Fibroblast of peridontal ligament (primary cell): ENCODE data around the gene MFAP5.

ENCODE experiments used
- DNase-seq: peaks from one replicate; pipeline ENCODE4 v3.0.0-alpha.2; 2010; ENCODE audit errors: extremely low read depth

MFAP5 gene, protein sequence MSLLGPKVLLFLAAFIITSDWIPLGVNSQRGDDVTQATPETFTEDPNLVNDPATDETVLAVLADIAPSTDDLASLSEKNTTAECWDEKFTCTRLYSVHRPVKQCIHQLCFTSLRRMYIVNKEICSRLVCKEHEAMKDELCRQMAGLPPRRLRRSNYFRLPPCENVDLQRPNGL

DNA sequence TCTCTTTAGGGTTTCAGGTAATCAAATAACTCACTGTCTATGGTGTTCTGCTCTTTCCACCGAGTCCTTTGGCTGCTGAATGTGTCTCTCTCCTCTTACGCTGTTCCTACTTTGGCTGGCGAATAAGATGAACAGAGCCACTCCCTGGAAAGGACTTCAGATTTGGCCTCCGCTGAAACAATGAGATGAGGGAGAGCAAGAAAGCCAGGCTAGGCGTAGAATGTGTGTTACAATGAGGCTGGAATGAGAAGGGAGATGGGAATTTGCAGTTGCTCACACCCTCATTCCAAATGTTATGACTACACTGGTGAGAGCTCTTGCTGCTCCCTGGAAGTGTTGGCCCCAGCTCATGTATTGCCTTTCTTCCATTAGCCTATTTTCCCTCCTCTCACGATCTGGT is at the start of gene MFAP5:
MFAP5 (minus strand) TSS at position 234 of the 400 bp plus-strand sequence. CDS start 722 bp downstream, outside the sequence.
- peak; percentile 60 for DNase-seq

DNA sequence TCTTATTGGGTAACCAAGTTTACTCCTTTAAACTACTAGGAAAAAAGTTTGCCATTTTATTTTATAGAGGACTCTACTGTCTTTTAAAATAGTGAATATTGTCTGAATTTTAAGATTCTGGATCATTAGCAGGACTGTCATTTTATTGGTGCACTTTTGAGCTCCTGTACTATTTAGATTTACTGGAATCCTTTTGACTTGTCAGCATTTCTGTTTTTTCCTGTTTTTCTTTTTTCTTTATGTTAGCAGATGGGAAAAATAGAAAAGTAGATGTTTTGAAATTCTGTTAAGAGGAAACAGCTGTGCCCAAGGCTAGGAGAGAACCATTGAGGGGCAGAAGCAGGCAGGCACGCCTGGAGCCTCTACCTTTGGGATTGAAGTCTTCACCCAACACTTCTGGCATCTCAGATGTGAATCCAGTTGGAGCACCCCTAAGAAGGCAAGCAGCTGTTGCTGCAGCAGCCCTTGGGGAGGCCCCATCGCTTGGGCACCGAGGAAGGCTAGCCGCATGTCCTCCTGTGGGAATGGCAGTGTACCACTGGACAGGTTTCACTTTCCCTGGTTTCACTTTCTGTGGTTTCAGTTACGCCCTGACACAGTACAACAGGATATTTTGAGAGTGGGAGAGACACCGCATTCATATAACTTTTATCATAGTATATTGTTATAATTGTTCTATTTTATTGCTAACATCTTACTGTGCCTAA is 46.7 kb upstream of the MFAP5 start:
- DNase-seq: peak; percentile 64

DNA sequence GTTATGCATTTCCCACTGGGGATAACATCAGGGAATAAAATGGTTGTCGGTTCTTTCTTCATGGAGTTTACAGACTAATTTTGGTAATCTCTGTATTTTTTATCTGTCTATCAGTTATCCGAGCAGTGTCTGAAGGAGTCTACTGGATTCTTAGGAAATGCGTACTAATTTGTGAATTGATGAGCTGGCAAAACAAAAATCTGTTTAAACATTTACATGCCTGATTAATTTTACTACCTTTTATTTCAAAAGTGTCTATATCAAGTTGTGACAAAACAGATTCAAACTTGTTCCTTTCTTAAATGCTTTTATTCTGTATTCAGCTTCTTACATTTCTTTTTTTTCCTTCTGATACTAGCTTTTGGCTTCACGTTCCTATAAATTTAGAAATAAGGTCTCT is 39.5 kb upstream of the MFAP5 start:
- no peak for DNase-seq

DNA sequence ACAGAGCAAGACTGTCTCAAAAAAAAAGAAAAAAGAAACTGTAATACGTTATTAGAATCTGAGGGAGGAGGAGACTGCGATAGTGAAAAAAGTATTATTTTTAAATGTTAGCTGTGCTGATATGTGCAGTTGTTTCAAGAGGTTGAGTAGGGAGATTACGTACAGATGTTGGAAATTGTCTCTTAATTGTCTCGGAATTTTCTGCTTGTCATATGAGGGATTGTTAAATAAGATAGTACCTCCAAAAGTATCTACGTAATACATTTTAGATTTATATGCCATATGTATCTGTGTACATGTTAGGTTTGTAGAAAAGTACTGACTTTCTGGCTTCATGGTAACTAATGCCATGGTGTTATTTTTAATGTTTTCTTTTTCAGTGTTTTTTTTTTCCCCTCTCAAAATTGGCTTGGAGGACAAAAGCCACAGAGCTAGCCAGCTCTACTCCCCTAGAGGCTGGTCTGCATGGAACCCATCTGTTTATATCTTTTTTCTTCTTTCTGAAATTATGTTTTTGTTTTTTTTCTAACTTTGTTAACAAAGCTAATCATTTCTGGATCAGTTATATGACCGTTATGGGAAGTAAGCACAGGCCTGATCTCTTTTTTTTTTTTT is 38.5 kb upstream of the MFAP5 start:
- no peak for DNase-seq

DNA sequence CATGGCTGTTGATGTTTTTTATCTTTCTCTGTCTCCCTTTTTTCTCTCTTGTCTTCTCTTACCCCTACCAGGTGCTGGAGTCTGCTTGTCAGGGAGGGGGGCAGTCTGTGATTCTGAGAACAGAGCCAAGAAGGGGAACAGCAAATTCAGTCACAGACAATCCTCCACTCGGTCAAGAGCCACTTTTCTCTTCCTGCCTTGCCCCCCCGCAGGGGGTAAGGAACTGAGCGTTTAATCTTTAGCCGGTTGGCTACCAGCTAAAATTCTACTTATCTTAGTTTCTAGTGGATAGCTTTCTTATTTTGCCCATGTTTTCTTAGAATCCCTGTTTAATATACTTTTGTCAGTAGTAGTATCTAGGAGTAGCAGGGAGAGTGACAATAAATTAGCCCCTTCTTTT is 37.1 kb upstream of the MFAP5 start:
- DNase-seq: no peak

DNA sequence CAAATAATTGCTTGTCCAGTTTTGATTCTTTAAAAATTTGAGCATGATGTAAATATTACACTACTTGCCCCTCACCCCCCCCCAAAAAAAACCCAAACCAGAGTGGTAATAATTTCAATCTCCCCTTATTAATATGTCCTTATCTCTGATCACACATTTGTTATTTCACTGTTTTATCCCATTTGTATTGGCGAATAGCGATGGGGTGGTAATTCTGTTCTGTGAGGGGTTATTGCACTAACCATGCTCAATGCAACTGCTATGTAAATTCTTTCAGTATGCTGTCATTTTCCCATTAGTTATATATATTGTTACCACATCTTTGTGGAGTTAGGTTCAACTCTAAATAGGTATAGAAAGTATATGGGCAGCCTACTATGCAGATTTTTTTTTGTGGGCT is 36.3 kb upstream of the MFAP5 start:
- peak; percentile 35 for DNase-seq

DNA sequence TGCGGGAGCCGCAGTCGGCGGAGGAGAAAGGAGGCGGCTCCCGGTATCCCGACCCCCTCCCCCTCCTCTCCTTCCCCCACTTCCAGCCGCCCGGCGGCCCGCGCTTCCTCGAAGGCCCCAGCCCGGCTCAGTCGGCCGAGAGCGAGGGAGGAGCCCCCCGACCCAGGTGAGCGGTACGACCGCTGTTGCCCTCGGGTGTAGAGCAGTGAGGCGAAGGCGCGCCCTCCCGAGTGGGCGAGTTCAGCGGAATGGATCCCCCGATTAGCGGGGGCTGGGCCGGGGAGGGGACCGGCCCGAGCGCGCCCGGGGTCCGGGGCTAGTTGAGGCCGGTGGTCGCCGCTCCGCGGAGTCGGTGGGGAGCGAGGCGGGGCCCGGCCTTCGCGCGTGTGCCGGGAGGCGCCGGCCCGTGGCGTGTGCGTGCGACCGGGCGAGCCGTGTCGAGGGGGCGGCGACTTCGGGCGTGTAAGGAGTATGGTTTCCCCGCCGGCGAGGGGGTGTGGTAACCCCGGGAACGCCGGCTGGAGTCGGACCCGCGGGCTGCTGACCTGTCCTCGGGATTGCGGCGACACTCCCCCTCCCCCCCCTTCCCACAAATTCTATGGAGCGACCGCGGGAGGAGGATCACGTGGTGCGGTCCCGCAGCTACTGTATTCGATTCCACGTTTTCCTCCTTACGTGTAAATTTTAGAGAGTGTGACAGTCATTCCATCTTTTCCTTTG is 35.7 kb upstream of the MFAP5 start:
- DNase-seq: peak; percentile 28

DNA sequence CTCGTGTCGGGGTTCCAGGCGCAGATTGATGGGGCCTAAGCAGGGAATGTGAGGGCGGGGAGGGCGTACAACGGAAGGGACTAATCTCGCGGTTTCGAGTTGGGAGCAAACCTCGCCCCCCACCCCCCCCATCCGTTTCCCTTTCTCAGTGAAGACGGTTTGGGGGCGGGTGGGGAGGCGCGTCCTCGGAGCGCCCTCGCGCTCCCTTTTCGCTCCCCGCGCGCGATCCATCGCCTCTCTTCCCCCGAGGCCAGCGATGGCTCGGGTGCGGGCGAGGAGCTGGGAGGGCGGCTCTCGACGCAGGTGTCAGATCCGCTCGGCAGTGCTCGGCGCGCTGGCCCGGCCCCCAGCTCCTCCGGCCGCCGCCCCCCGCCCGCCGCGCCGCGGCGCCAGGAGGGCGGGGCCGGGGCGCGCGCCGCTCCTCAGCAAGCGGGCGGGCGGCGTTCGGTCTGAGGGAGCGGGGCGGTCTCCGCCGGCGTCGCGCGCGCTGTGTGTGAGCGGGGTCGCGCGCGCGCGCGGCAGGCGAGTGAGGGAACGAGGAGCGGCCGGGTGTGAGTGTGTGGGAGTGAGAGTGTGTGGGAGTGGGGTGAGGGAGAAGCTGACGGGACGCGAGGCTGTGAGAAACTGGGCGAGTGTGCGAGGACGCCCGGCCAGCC is 35.0 kb upstream of the MFAP5 start, which contains the start of gene RIMKLB:
RIMKLB (plus strand) TSS at position 516 of the 656 bp plus-strand sequence. CDS start 15,876 bp downstream, outside the sequence.
- peak; percentile 60 for DNase-seq

DNA sequence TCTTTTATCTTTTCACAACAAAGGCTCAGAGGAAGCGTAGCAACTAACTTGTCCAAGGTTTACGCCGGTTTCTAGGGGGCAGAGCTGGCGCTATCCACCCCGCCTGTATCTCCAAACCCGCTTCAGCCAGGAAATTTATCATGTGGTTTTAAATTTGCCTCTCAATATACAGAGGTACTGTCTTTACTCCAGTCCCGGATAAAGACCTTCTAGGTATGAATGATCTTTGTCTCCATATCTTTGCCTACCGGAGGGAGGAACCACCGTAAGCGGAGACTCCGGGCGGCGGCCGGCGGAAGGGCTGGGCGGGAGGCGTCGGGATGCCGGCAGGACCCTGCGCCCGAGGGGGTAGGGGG is 34.5 kb upstream of the MFAP5 start:
- peak; percentile 45 for DNase-seq

DNA sequence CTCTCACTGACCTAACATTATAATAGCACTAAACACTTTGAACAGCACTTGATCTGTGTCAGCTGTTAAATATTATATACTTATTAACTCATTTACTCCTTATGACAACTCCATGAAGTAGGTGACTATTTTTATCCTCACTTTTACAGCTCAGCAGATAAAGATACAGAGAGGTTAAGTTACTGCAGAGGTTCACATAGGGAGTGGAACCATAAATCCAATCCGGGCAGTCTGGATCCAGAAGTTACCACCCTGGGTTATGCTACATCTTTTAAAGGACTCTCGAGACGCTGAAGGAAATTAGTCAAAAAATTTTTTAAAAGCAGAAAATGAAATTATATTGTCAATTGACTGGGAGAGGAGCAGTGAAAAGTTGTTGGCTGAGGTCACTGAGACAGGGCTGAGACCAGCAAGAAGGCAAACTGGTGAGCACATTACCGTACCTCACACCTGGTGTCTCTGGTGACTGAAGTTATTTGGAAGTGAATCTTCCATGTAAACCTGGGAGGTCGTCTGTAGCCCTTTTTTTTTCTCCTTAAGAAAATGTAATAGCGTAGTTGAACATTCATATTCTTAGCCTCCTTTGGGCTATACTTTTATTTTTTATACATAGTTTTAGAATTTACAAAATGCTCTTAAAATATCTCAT is 33.9 kb upstream of the MFAP5 start:
- DNase-seq: no peak

DNA sequence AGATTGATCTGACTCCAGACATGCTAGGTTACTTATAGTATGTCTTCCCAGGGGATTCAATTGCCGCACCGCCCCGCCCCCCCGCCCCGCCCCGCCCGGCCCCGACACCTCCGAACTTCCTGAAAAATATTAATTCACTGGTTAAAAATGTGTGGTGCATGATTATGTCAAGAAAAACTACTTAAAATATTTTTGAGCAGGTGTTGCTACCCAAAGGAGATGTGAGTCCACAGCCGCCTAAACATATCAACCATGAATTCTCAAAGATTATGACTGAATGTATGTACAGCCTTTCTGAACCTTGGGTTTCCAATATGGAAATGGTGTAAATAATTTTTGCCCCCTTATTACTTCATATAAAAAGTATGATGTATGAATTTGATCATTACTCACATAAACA is 32.5 kb upstream of the MFAP5 start:
- DNase-seq: no peak

DNA sequence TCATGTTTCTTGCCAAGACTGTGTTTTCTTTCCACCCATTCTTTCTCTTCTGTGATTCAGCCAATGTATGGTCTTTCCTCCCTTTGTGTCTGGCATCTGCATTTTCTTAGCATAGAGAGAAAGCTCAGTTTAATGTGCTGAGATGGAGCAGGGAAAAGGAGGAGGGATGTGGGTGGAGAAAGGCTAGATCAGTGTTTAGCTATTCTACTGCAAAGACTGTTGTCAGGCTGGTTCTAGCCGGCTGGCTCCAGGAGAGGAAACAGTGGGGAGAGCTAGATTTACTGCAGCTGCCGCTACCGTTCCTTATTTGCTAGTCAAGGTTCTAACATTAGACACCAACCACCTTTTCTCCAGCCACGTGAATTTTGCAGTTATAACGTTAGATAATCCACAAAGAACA is 29.9 kb upstream of the MFAP5 start:
- DNase-seq: peak; percentile 73

DNA sequence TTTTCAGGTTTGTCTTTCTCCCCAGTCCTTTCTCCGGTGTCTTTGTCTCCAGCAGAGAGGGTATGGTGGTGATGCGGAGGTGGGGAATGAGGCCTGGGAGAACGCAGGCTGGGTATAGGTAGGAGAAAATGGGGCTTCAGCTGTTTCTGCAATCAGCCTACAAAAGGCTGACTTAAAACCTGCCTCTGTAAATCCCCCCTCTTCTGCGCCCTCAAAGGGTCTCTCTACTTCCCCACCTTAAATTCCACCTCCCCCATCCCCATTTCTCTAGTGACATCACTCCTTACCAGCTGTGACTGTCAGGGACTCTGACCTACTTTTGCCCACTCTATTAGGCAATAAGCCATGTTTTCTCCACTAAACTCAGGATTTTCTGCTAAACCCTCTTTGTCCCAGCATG is 27.1 kb upstream of the MFAP5 start:
- no peak for DNase-seq

DNA sequence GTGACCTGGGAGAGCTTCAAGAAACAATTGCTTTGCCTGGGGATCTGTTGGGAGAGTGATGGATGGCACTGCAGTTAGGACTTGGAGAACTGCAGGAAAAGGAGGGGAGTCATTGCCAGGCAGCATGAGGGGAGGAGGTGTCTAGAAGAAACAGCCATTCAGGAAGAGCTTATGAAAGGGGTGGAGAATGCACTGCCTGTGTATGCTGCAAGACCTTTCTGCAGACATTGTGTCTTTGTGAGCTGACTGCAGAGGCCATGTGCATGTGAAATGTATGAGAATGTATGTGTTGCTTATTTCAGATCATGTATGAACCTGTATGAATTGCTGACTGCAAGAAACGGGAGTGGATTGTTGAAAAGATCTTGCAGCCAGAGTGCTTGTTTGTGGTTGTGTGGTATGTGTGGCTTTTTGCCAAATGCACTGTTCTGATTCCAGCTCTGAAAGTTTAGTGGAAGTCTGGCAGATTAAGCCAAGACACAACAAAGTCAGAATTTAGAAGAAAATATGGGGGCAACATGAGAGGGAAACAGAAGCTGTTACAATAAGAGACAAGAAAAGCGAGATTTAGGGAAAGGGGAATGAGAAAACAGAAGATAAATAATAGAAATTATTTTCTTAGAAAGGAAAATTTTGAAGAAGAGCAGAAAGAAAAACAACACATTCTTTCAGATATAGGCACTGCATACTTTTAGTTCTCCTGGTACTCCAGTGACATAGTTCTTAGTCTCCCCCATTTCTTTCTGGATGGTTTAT is 25.4 kb upstream of the MFAP5 start:
- DNase-seq: peak; percentile 92

DNA sequence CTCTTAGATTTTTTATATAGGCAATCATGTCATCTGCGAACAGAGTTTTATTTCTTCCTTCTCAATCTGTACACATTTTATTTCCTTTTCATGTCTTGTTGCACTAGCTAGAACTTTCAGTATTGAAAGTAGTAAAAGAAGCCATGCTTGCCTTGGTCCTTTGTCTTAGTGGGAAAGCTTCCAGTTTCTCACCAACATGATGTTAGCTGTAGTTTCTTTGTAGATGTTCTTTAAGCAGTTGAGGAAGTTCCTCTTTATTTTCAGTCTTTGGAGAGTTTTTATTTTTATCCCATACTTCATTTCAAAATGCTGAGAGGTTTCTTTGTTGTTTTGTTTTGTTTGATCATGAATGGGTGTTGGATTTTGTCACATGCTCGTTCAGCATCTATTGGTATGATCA is 22.4 kb upstream of the MFAP5 start:
- no peak for DNase-seq

DNA sequence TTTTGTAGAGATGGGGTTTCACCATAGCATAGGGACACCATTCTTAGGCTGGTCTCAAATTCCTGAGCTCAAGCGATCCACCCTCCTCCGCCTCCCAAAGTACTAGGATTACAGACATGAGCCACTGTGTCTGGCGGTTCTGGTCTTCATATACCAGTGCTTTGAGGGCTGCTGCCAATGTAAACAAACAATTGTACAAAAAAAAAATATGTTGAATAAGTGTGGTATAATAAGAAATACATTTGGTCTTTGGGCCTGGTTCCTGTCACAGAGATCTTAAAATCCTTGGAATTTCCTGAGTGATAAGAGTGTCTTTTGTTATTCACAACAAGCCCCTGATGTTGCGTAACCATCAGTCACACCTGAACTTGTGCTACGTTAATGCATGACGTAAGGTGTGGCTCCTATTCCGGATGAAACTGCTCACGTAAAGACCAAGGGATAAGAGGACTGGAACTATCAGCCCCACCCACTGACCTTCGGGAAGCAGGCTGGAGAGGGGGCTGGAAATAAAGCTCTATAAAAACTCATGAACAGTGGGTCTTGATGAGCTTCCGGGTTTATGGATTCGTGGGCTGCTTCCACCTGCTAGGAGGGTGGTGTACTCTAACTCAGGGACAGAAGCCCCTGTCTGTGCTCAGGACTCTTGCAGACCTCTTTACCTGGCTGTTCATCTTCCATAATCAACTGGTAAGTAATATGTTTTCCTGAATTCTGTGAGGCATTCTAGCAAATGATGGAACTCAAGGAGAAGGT is 18.7 kb upstream of the MFAP5 start:
- DNase-seq: peak; percentile 54

DNA sequence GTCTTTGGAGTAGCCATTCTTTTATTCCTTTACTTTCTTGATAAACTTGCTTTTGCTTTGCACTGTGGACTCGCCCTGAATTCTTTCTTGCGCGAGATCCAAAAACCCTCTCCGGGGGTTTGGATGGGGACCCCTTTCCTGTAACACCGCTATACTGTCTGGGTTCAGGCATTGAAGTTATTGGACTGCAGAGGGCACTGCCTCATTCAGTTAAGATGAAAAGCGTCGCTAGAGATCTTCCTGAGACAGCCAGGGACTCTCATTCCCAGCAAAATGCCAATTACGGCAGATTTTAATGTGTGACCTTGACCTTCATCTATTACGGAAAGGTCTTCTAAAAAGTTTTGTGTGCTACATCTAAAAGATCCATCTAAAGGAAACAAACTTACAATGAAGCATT is 17.9 kb upstream of the MFAP5 start:
- no peak for DNase-seq

DNA sequence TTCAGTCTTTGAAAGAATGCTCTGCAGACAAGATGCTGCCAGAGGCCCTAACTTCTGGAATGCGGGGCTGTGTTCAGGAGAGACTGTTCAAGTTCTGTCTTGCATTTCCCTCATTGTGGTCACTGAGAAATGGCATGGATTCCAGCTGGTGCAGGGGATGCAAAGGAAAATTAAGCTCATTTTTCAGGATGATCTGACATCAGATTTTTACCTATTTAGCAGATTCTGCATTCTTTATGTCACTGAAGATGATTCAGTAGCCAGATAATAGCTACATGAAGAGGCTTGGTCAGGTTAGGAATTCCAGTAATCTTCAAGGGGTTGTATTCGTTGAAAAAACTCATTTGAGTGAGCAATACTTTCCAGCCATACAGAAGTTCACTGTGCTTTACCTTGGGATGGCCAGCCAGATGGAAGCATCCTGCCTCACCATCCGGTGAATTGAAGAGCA is 16.1 kb upstream of the MFAP5 start:
- DNase-seq: no peak

DNA sequence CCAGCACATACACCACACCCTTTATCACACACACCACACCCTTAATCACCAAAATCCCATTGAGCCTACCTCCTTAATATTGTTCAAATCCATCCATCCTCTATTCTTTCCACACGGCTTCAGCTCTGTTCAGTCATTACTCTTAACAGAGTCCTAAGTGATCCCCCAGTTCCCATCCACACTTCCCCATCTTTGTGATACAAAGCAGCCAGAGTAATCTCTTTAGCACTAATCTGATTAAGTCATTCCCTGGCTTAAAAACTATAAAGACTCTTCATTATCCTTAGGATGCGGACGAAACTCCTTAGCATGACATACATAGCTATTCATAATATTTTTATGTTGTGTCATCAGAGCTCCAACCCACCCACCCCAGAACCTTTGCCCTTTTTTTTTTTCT is 14.7 kb upstream of the MFAP5 start:
- no peak for DNase-seq

DNA sequence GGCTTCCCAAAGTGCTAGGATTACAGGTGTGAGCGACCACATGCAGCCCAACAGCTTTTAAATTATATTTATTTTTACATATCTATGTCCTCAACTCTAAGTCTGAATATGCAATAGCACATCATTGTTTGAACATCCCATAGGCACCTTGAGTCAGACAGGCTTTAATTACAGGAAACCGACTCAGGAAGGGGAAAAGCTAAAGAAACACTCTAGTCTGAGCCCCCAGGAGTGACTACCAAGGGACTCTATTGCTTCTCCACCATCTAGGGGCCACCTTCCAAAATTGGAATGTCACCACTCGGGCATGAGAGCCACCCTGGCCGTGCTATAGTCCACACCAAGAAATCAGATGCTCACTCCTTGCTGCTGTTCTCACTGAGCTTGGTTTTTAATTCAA is 14.0 kb upstream of the MFAP5 start:
- DNase-seq: no peak
